ENCODE measurements around the gene RRM2. TPM values are rescaled to one million over a fixed set of nuclear protein-coding genes. Genes with fewer than 3 reads are reported as not detected.

Gene RRM2
- total and polyA plus RNA-seq, 2 experiments from 2014 or later = 23.5 to 79.2 TPM

- TF ChIP-seq EZH2phosphoT487 (IDR thresholded peaks at IDR 0.05; ENCODE audit: insufficient read depth, low read depth) = no peak
- H3K27me3 ChIP-seq (replicated peaks; ENCODE audit: insufficient read depth) = peaks cover 54% of the 10 kb centered on the region
- no peak overlapping the region for H2AFZ ChIP-seq
- no peak overlapping the region for H3K27ac ChIP-seq
- no peak overlapping the region for H3K4me2 ChIP-seq (ENCODE audit: unreplicated experiment)
- 5 to 6% methylated on average over 13 of the region's 13 CpGs for WGBS, 2 experiments (ENCODE audit: low coverage in 1 of 2, low lambda C conversion rate in 2 of 2, missing lambda C conversion rate in 2 of 2)
- no peak overlapping the region for H3K9ac ChIP-seq
- H3K79me2 ChIP-seq (ENCODE audit: insufficient read depth) = no peaks in the 10 kb centered on the region
- H3F3A ChIP-seq (ENCODE audit: insufficient read depth) = peaks cover 10% of the 10 kb centered on the region; the same call in 1 of the 2 replicates
- no peaks in the 10 kb centered on the region for H3K9me2 ChIP-seq (ENCODE audit: insufficient read depth)
- no peak overlapping the region for H3K4me3 ChIP-seq
- H3K36me3 ChIP-seq (ENCODE audit: low read depth) = no peaks in the 10 kb centered on the region
- H3K9me3 ChIP-seq (ENCODE audit: low read depth) = no peaks in the 10 kb centered on the region
- in situ Hi-C loops (cut with MboI) = no loop called here
- H3K4me1 ChIP-seq (ENCODE audit: insufficient read depth) = peaks cover 10% of the 10 kb centered on the region; the same call in 1 of the 2 replicates
- DNase-seq = peak; percentile 24
- H4K20me1 ChIP-seq (ENCODE audit: insufficient read depth) = no peaks in the 10 kb centered on the region
Measured at GRCh38 chr2:10083692-10084211, 38.8 kb upstream of the RRM2 start.

- Histone ChIP-seq H3K4me2 (ENCODE audit: unreplicated experiment) (no peak overlapping the region), H3K79me2 (ENCODE audit: insufficient read depth) (no peaks in the 10 kb centered on the region), H3K9me2 (ENCODE audit: insufficient read depth) (no peaks in the 10 kb centered on the region), H3K27me3 (replicated peaks; ENCODE audit: insufficient read depth) (peaks cover 58% of the 10 kb centered on the region), H3F3A (ENCODE audit: insufficient read depth) (0 out of 2 replicates have a peak, but pooled peaks cover 5% of the 10 kb centered on the region), H3K36me3 (ENCODE audit: low read depth) (no peaks in the 10 kb centered on the region), H4K20me1 (ENCODE audit: insufficient read depth) (no peaks in the 10 kb centered on the region), H3K4me1 (ENCODE audit: insufficient read depth) (0 out of 2 replicates have a peak, but pooled peaks cover 8% of the 10 kb centered on the region), H3K4me3 (no peak overlapping the region), H3K9ac (no peak overlapping the region), H3K27ac (no peak overlapping the region), H3K9me3 (ENCODE audit: low read depth) (no peaks in the 10 kb centered on the region), H2AFZ (no peak overlapping the region)
- peak; percentile 20 for DNase-seq
- in situ Hi-C loops (cut with MboI) = no loop called here
- WGBS, 2 experiments (ENCODE audit: low coverage in 1 of 2, low lambda C conversion rate in 2 of 2, missing lambda C conversion rate in 2 of 2) = 10 to 12% methylated on average over 12 of the region's 12 CpGs
- TF ChIP-seq EZH2 (IDR thresholded peaks at IDR 0.05; ENCODE audit: insufficient read depth, poor library complexity, severe bottlenecking) (peak; percentile 72), EZH2phosphoT487 (IDR thresholded peaks at IDR 0.05; ENCODE audit: insufficient read depth, low read depth) (peak; percentile 71; the same call in 1 of the 2 replicates)
Measured at GRCh38 chr2:10084223-10084865, 38.2 kb upstream of the RRM2 start.

GRCh38 chr2:10085043-10085667, 37.4 kb upstream of the RRM2 start:
- H3K4me3 ChIP-seq = no peak overlapping the region
- peaks cover 66% of the 10 kb centered on the region for H3K27me3 ChIP-seq (replicated peaks; ENCODE audit: insufficient read depth)
- H3K9ac ChIP-seq = no peak overlapping the region
- WGBS, 2 experiments (ENCODE audit: low coverage in 1 of 2, low lambda C conversion rate in 2 of 2, missing lambda C conversion rate in 2 of 2) = 58 to 74% methylated on average over 4 to 6 of the region's 6 CpGs
- 0 out of 2 replicates have a peak, but pooled peaks cover 5% of the 10 kb centered on the region for H3F3A ChIP-seq (ENCODE audit: insufficient read depth)
- no peak for DNase-seq
- H3K9me3 ChIP-seq (ENCODE audit: low read depth) = no peaks in the 10 kb centered on the region
- in situ Hi-C loops (cut with MboI) = no loop called here
- H3K4me2 ChIP-seq (ENCODE audit: unreplicated experiment) = no peak overlapping the region
- H3K9me2 ChIP-seq (ENCODE audit: insufficient read depth) = no peaks in the 10 kb centered on the region
- H3K27ac ChIP-seq = no peak overlapping the region
- 0 out of 2 replicates have a peak, but pooled peaks cover 8% of the 10 kb centered on the region for H3K4me1 ChIP-seq (ENCODE audit: insufficient read depth)
- no peaks in the 10 kb centered on the region for H3K36me3 ChIP-seq (ENCODE audit: low read depth)
- H2AFZ ChIP-seq = no peak overlapping the region
- no peaks in the 10 kb centered on the region for H4K20me1 ChIP-seq (ENCODE audit: insufficient read depth)
- TF ChIP-seq EZH2 (IDR thresholded peaks at IDR 0.05; ENCODE audit: insufficient read depth, poor library complexity, severe bottlenecking) (no peak), EZH2phosphoT487 (IDR thresholded peaks at IDR 0.05; ENCODE audit: insufficient read depth, low read depth) (no peak)
- H3K79me2 ChIP-seq (ENCODE audit: insufficient read depth) = no peaks in the 10 kb centered on the region

- no peak overlapping the region for H3K27ac ChIP-seq
- H3K4me2 ChIP-seq (ENCODE audit: unreplicated experiment) = no peak overlapping the region
- no peaks in the 10 kb centered on the region for H3K9me2 ChIP-seq (ENCODE audit: insufficient read depth)
- 0 out of 2 replicates have a peak, but pooled peaks cover 5% of the 10 kb centered on the region for H3F3A ChIP-seq (ENCODE audit: insufficient read depth)
- H3K9me3 ChIP-seq (ENCODE audit: low read depth) = no peaks in the 10 kb centered on the region
- no peak overlapping the region for H3K4me3 ChIP-seq
- no peak overlapping the region for H3K9ac ChIP-seq
- H4K20me1 ChIP-seq (ENCODE audit: insufficient read depth) = no peaks in the 10 kb centered on the region
- H3K4me1 ChIP-seq (ENCODE audit: insufficient read depth) = 0 out of 2 replicates have a peak, but pooled peaks cover 8% of the 10 kb centered on the region
- no peak overlapping the region for H2AFZ ChIP-seq
- TF ChIP-seq EZH2 (IDR thresholded peaks at IDR 0.05; ENCODE audit: insufficient read depth, poor library complexity, severe bottlenecking) (no peak), EZH2phosphoT487 (IDR thresholded peaks at IDR 0.05; ENCODE audit: insufficient read depth, low read depth) (no peak)
- no peaks in the 10 kb centered on the region for H3K36me3 ChIP-seq (ENCODE audit: low read depth)
- WGBS, 2 experiments (ENCODE audit: low coverage in 1 of 2, low lambda C conversion rate in 2 of 2, missing lambda C conversion rate in 2 of 2) = 92% methylated on average over 11 of the region's 11 CpGs
- H3K27me3 ChIP-seq (replicated peaks; ENCODE audit: insufficient read depth) = peaks cover 71% of the 10 kb centered on the region
- in situ Hi-C loops (cut with MboI) = no loop called here
- H3K79me2 ChIP-seq (ENCODE audit: insufficient read depth) = no peaks in the 10 kb centered on the region
- DNase-seq = no peak
Measured at GRCh38 chr2:10085668-10086059, 36.9 kb upstream of the RRM2 start.

Measured in GM23248 (cell line).